Ecto neural progenitor cell (in vitro differentiated cells): ENCODE measurements around the gene SRGAP2B.
A peak's percentile ranks its signal among the peaks of the same experiment; 100 is the strongest.
"Not testable (repeated sequence)": the region's sequence is repeated elsewhere in the genome, so short reads cannot be mapped to it uniquely, and the experiment has no call there.

Experiments used
- DNase-seq: peaks from one replicate; pipeline ENCODE4 v3.0.0-alpha.2; 2018; ENCODE audit warnings: low spot score

SRGAP2B gene

DNA sequence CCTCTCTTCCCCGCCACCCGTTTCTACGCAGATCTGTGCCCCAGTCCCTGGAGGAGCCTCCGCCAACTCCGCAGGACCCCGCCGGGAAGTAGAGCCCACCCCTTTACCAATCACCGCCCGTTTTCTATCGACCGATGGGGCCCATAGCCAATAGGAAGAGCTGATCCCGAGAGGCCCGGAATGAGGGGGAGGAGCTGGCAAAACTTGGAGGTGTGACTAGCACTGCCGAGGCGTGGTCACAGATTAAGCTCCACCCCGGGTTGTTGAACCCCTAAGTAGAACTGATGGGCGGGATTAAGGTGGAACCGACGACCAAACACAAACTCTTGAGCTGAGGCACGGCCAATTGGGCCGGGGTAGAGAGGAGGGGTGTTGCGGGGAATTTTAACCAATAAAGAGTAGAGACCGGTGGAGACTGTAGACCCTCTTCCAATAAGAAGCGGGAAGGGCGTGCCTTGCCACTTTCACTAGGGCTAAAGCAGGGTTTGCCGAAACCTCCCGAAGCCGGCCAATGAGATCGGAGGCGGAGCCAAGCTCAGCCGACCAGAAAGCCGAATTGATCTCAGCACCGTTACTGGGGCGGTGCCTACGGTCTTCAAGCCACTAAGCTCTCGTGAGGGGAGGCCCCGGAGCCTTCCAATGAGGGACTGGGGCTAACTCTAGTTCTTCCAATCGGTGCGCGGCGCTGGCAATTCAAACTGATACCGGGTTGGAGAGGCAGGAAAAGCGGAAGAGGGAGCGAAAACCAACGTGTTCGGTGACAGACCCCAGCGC lies at the start of gene SRGAP2B, which contains the start of gene FAM72D:
Gene SRGAP2B (minus strand): TSS at position 45 of the 774 bp plus-strand sequence. CDS start 2,427 bp downstream, outside the sequence.
Gene FAM72D (plus strand): TSS at position 691 of the 774 bp plus-strand sequence. CDS start 874 bp downstream, outside the sequence.
- not testable (repeated sequence) for DNase-seq

DNA sequence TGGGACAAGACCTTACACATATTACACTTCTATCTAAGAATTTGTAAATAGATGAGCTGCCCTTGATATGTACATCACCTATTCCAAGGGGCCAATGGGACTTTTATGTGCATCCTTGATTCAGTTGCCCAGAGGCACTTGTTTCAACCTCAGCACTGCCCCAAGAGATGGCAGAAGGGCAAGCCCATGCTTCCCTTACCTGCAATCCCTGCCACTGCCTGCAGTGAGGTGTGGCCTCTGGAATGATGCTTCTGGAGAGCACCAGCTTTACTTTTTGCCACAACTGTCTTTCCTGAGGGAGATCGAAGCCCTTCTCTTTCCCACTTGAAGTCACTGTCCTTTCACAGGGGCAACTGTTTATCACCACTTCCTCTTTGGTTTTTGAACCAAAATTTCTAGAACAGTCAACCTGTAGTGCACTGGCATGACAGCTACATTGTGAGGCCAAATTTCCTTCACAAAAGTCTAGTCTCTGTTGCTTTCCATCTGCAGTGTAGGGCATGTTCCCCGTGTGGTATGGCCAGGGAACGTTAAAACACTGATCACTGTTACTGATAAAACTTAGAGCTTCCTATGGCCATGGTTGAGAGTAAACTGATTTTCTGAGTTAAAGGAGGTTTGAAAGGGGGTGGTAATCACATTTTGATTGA lies 49.3 kb upstream of the SRGAP2B start:
- not testable (repeated sequence) for DNase-seq

DNA sequence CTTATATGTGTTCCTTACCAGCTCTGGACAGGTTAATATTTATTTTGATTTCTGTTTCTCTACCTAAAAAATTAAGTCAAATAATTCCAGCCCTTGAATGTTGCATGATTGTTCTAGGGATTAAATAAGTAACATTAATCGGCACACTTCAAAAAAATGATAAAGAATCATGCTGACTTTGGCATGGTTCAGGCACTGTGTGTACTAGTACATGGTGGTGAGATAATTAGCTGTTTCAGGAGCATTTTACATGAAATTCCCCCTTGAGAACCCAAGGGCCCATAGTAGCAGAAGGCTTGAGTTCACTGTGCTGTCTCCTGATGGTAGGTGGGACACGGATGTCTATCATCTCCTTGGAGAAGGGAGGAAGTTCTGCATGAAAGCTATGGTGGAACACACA lies 45.4 kb upstream of the SRGAP2B start:
- not testable (repeated sequence) for DNase-seq

DNA sequence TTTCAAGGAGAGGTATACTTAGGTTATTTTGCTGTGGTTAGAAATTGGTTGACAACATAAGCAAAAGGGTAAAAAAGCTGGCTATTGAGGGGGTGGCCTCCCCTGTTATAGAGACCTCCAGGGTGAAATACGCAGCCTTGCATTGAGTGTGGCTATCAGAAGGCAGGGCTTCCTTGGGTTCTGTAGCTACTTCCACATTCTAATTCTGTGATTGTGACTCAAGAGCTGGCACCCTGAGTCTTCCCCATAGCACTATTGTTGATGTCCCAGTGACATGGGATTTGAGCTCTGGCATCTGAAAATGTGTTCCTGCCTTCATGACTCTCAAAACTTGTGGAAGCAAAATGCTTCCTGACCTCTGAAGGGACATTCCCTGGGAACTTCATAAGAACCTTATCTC lies 39.3 kb upstream of the SRGAP2B start:
- DNase-seq = not testable (repeated sequence)

DNA sequence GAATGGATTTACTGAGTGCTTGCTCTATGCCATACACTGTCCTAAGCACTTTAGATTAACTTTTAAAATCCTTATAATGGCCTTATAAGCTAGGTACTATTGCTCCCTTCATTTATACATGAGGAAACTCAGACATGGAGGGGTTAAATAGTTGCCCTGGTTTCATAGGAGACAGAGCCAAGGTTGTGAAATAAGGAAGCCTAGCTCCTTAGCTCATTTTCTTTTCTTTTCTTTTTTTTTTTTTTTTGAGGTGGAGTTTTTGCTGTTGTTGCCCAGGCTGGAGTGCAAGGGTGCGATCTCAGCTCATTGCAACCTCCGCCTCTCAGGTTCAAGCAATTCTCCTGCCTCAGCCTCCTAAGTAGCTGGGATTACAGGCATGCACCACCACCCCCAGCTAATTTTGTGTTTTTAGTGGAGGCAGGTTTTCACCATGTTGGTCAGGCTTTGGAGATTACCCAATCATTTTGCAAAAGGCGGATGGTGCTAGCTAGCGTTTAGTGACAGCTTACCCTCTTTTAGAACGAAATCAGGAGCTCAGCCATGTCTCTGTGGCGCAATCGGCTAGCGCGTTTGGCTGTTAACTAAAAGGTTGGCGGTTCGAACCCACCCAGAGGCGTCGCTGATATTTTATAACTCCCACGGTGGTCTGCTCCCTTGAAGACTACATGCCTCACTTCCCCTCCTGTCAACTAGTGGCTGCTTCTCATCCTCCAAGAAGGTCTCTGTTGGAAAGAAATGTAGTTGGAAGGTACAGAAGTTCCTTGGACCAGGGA lies 33.8 kb upstream of the SRGAP2B start:
- peak; percentile 16 for DNase-seq

DNA sequence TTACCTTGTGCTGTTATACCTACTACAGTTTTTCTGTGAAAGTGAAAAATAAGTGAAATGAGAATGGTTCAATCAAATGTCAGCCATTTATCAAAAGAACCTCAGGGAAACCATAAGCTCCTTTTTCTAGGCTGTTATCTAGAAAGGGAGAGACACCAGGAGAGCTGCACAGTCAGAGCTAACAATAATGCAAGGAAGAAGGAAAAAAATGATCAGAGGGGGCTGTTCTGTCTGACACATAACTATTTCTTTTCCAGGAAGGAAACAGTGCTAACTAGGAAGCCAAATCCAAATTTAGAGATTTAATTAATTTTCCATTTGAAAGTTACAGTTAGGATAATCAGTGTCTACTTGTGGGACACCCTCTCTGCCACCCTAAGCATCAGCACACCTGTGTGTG lies 32.0 kb upstream of the SRGAP2B start:
- not testable (repeated sequence) for DNase-seq

DNA sequence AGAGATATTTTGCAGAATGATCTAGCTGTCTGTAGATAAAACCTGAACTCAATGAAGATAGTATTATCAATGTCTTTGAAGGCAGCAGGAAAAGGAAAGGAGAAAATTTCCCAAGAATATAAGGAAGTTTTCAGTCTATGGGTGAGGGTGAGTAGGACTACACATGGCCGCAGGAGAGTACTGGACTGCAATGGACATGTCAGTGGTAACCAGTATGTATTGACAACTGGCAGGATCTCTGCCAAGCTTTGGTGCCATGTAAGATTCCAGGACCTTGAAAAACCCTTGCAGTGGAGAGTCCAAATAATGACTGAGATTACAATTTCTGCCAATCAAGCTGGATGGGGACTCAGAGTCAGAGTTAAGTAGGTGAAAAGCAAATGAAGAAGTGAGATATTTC lies 30.0 kb upstream of the SRGAP2B start:
- not testable (repeated sequence) for DNase-seq

DNA sequence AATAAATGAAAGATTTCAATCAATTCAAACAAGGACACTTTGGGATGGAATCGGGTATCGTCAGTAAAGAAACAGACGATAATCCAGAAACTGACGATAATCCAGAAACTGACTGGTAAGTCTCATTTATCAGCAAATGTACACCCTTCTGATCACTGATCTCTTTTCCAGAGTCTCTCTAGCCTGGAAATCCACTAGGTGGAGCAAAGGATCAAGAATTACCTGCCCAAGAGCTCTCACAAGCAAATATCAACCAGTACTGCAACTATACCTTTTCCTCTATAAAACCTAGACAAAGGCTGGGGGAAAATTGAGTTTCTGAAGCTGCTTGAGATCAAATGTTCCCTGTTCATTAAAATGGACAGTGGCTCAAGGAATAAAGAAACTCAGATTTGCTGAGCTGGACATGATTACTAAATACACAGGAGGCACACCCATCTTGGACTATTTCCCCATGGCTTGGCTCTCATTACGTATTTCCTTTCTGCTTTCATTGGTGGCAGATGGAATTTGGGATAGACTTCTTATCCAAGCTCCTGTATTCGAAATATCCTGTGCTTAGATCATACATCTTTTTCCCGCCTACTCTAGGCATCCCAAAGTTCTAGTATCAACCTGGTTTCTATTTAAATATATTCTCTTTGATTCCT lies 29.0 kb upstream of the SRGAP2B start:
- not testable (repeated sequence) for DNase-seq

DNA sequence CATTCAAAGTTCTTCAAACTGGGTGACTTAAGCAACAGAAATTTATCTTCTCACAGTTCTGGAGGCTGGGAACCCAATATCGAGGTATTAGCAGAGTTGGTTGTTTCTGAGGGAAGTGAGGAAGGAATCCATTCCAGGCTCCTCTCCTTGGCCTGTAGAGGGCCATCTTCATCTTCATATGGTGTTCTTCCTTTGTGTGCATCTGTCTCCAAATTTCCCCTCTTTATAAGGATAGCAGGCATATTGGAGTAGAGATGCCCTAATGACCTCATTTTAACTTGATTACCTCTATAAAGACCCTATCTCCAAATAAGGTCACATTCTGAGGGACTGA lies 27.9 kb upstream of the SRGAP2B start:
- not testable (repeated sequence) for DNase-seq

DNA sequence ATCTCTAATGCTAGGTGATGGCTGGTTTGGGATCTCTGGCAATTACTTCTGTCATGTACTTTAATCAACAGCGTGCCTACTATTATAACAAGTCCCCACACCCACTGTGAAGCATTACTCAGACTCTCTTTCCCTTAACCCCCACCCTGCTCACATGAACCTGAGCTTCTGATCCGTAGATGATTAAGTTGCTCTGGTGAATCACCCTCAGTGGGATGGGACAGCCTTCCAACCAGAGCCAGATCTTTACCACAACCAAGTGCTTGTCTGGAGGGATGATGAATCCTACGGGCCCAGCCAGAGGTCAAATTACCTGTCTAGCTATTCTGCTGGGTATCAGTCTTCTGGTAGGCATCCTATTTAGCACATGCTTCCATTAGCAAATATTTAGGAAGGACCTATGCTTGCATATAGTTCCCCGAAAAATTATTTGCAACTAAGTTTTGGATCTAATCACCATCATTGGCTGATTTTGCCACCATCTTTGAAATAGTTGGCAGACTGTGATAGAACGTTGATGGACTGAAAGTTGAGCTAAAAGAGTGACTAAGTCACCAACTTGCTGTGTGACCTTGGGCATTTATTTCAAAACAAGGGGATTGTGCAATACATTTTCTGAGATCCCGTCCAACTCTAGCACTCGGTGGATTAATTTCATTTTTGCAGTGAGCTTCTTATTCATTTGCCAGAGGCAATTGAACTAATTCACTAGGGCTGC lies 27.4 kb upstream of the SRGAP2B start:
- DNase-seq = not testable (repeated sequence)

DNA sequence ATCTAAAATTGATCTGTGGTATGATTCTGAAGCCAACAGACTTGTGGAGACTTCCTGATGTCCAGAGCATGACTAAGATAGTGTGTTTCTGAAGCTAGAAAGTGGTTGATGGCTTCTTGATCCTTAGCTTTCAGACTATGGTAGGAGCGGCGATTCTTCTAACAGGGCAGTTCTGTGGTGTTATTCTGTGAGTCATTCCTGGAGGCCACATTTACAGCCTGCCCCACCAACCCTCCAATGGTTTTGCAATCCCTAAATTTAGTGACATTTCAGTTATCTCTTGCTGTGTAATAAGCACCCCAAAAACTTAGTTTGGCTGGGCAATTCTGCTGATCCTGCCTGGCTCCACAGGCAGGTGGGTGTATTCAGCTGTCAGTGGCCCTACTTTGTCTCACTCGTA lies 24.7 kb upstream of the SRGAP2B start:
- DNase-seq = not testable (repeated sequence)

DNA sequence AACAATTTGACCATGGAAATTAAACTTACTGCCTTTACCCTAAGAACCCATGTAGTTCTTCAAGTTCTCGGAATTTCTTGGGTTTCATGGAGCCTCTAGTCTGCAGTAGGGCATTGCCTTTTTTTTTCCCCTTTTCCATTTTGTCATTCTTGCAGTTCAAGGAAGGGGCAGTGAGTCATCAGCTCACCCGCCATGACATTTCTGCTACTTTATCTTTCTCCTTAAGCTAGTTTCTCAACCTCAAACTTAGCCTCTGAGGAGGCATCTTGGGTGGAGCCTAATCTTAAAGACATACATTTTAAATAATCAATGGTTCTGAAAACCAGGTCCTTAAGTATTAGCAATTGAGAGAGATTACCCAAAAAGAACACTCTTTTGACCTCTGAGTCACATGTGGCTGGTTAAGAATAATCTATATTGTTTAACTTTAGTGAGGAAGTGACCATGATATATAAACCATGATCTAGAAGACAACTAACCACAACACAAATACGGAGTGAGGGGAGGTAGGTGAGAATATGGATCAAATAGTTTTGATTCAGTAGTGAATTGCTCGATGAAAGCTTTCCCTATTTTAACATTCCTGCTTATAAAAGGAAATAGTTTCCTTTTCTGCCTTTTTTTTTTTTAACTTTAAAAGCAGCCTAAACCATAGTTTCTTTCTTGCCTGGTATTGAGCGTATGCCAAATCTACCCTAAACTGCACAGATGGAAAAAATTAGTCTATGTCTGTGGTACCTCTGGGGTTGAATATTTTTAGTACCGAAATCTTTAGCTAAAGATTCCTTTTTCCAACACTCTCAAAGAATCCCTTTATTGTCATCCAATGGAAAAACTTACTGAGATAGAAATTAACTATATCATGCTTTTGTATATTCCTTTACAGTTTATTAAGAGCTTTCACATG lies 20.7 kb upstream of the SRGAP2B start:
- DNase-seq = not testable (repeated sequence)

DNA sequence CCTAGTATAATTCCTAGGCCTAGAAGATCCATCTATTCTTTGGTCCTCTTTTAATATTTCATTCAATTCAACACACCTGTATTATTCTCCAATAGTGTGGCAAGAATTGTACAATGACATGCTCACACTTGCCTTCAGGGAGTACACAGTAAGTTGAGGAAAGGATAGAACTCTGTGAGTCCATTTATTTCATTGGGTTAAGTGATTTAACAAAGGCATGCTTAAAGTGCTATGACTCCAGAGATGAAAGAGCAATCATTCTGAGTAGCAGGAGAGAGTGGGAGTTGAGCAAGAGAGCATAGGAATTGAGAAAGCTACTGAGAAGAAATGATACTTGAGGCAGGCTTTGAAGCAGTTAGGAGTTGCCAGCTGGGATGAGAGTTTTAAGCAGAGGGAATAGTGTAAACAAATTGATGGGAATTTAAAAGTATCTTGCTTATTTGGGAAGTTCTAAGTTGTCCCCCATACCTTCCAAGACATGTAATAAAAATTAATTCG lies 19.5 kb upstream of the SRGAP2B start:
- DNase-seq = not testable (repeated sequence)

DNA sequence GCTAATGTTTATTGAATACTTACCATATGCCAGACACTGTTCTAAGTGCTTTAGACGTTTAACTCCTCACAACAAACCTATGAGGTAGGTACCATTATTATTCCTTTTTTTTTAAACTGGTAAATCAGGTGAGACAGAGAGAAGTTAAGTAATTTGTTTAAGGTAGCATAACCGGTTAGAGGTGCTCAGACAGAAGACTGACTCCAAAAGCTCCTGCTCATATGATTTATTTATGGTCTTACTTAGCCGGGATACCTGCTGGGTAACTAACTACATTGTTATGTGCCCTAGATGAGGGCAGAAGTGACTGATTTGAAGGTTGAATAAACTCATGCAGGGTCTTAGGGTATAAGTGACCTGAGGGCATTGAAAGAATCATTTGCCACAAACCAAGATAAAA lies 17.6 kb upstream of the SRGAP2B start:
- not testable (repeated sequence) for DNase-seq

DNA sequence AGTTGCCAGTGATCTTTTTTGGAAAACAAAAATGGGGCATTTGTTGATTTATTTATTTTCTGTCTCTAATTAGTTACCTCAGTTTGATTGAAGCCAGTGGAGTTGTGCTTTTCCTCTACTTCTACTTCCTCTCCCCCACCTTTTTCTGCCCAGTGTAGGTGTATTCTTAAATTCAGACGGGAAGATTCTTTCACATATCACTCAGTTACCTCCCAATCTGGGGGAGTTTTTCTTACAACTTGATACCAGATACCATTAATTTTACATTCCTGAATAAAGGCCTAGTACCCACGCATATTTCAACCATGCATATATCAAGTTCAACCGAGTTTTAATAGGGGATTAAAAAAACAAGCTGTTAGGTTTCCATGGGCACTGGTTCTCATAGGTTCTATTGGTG lies 16.5 kb upstream of the SRGAP2B start:
- DNase-seq = not testable (repeated sequence)

DNA sequence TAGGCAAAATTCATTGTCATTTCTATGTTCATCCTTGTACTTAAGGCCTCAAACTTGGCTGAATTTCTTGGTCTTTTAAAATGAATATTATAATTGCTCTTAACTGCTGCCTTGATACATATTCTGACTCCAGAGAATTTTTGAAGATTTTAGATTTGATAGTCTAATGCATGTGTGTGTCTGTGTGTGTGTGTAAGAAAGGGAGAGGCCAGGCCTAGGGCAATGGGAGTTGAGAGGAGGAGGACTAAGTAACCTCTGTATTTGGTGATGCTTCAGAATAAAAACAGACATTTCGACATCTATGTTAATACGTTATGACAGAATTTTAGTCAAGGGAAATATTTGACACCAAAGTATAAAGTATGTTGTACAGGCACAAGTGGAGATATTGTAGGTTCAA lies 8.2 kb upstream of the SRGAP2B start:
- not testable (repeated sequence) for DNase-seq

DNA sequence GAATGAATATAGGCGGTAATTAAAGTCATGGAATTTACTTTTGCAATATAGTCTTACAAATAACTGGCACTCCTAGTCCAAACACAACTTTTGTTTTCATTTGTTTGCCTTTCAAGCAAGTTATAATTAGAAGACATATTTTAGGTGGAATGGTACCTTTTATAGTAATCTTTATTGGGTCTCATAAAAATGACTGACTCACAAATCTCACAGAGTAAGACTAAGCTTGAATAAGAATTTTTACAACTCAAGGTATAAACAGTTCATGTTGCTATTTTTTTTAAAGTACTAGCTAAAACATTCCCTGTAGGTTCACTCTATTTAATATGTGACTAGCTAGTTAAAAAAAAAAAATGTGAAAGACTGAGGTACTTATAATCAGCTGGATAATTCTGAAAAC lies 6.6 kb upstream of the SRGAP2B start:
- not testable (repeated sequence) for DNase-seq

DNA sequence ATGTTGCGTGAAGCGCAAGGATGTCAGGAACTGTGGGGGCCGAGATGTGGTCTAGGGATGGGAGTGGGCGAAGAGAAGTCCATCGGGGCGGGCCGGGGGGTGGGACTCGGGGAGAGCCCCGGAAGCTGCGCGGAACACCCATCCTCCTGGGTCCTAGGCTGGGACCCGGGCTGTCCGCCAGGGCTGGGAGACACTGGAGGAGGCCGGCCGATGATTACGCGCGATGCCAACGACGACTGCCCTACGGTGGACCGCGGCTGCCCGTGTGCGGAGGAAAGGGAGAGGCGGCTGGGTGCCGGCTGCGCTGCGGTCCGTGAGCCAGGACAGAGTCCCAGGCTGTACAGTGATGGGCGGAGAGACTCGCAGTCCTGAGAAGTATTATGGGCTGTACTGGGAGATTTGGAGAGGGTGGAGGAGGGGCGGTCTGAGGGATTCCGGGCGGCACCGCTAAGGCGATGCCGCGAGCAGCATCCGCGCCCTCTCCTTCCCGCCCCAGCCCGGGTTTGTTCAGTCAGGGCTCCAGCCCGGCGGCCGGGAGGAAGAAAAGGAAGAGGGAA lies 395 bp downstream of the SRGAP2B start:
- DNase-seq = not testable (repeated sequence)

DNA sequence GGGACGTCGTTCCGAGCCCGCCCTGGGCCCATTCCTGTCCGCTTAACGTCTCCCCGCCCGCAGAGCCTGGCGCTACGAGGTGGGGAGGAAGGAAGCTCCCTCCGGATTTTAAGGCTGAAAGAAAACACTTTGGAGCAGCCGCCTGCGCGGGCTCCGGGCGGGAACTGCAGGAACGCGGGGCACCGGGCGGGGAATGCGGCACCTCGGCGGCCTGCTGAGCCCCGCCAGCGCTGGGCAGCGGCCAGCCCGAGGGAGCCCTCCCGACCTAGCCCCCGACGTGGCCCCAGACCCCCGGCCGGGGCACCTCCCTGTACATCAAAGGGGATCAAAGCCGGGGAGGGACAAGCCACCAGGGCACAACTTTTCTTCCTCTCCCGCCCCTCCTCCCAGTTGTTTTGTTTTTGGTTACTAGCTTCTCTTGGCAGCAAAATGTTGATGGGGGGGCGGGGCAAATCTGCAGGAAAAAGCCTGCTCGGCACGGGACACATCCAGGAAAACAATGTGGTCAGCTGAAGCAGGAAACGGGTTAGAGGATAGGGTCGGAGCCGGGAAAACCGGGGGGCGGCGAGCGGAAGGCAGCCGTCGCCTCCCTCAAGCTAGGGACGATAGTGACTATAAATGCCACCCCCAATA lies 1.5 kb downstream of the SRGAP2B start:
- peak; percentile 58 for DNase-seq
